DND-41 (cell line): ENCODE measurements around the gene STAT4.

Experiments used
- ATAC-seq: fragments of 200-7000 bp; cut with Tn5 transposase; 3 replicates; pipeline ENCODE4 v1.9.1; 2021; ENCODE audit warnings: low read depth; ENCODE audit not compliant: insufficient read depth
- DNase-seq: peaks from one replicate; pipeline ENCODE4 v3.0.0-alpha.2; 2020
- H2AFZ ChIP-seq: 2 replicates; pipeline ENCODE4 v1.6.0; 2012; ENCODE audit warnings: low read depth, low read length
- H3K27ac ChIP-seq: 2 replicates; pipeline ENCODE4 v1.5.1; 2012; ENCODE audit warnings: low read length, inconsistent platforms
- H3K27me3 ChIP-seq: fragments of 200-600 bp; sonication (generic); 2 replicates; pipeline ENCODE4 v1.6.0; 2012; ENCODE audit warnings: low read length, mild to moderate bottlenecking, inconsistent platforms; ENCODE audit not compliant: insufficient read depth, poor library complexity
- H3K36me3 ChIP-seq: 2 replicates; pipeline ENCODE4 v1.5.1; 2012; ENCODE audit warnings: low read length, inconsistent platforms; ENCODE audit not compliant: insufficient read depth
- H3K4me1 ChIP-seq: 2 replicates; pipeline ENCODE4 v1.5.1; 2012; ENCODE audit warnings: mild to moderate bottlenecking, low read length; ENCODE audit not compliant: insufficient read depth
- H3K4me2 ChIP-seq: 2 replicates; pipeline ENCODE4 v1.6.0; 2012; ENCODE audit warnings: mild to moderate bottlenecking, moderate library complexity, low read length, inconsistent platforms; ENCODE audit not compliant: insufficient read depth
- H3K4me3 ChIP-seq, 2 experiments: fragments of 200-600 bp in 1 of 2; shearing (Covaris generic) in 1 of 2; 2 replicates each; pipeline ENCODE4 v1.5.1; 2012 to 2016; ENCODE audit warnings: inconsistent platforms in 2 of 2, low read length in 2 of 2, mild to moderate bottlenecking in 2 of 2, low read depth in 1 of 2, moderate library complexity in 1 of 2
- H3K79me2 ChIP-seq: 2 replicates; pipeline ENCODE4 v1.6.0; 2012; ENCODE audit warnings: low read length, inconsistent platforms; ENCODE audit not compliant: insufficient read depth
- H3K9ac ChIP-seq: 2 replicates; pipeline ENCODE4 v1.6.0; 2012; ENCODE audit warnings: low read depth, mild to moderate bottlenecking, inconsistent platforms, low read length, moderate library complexity
- H3K9me3 ChIP-seq: 2 replicates; pipeline ENCODE4 v1.5.1; 2012; ENCODE audit warnings: low read length, moderate library complexity, mild to moderate bottlenecking, inconsistent platforms; ENCODE audit not compliant: insufficient read depth, severe bottlenecking
- H4K20me1 ChIP-seq: 2 replicates; pipeline ENCODE4 v1.6.0; 2012; ENCODE audit warnings: low read length; ENCODE audit not compliant: insufficient read depth
- EZH2 ChIP-seq: IDR thresholded peaks from 3 replicates; pipeline ENCODE4 v1.6.1; 2012; ENCODE audit warnings: borderline replicate concordance, low read depth, mild to moderate bottlenecking, moderate library complexity, low read length, inconsistent platforms; ENCODE audit not compliant: severe bottlenecking
- TF ChIP-seq, protein P1 (sequence below): IDR thresholded peaks from 2 replicates; pipeline ENCODE4 v1.5.1; 2012; ENCODE audit warnings: borderline replicate concordance, low read length, moderate library complexity, mild to moderate bottlenecking; ENCODE audit not compliant: poor library complexity, severe bottlenecking; ENCODE audit errors: extremely low read depth

Gene STAT4

DNA sequence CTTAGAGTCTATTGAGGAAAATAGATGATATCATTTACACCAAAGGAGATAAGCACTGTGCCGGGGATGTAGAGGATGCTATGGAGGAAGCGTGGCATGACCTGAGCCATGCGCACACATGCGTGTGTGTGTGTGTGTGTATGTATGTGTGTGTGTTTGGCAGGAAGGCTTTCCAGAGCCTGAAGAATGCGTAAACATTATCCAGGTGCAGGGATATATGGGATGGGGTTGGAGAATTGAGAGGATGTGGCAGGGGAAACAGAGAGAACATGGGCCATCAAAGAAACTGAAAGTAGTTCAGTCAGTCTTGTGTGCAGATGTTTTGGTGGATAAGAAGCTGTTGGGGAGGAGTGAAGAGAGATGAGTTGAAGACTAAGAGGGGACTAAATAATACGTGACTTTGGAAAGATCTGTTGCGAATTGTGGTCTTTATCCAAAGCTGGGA lies 127.5 kb downstream of the STAT4 start:
- Histone ChIP-seq H3K4me3 (peak overlapping the region in 1 of 2 experiments; percentile 60; a peak in 2 of 4 replicates), H2AFZ (peak overlapping the region; percentile 56), H3K9ac (peak overlapping the region; percentile 99), H3K27me3 (no peaks in the 10 kb centered on the region), H3K4me1 (peaks cover 48% of the 10 kb centered on the region), H3K9me3 (no peaks in the 10 kb centered on the region), H3K36me3 (no peaks in the 10 kb centered on the region; the same call in 1 of the 2 replicates), H3K79me2 (peaks cover 14% of the 10 kb centered on the region), H3K27ac (peak overlapping the region; percentile 100), H4K20me1 (no peaks in the 10 kb centered on the region), H3K4me2 (peak overlapping the region; percentile 78)
- ATAC-seq (peak; percentile 75), DNase-seq (peak; percentile 73)
- TF ChIP-seq, protein P1, sequence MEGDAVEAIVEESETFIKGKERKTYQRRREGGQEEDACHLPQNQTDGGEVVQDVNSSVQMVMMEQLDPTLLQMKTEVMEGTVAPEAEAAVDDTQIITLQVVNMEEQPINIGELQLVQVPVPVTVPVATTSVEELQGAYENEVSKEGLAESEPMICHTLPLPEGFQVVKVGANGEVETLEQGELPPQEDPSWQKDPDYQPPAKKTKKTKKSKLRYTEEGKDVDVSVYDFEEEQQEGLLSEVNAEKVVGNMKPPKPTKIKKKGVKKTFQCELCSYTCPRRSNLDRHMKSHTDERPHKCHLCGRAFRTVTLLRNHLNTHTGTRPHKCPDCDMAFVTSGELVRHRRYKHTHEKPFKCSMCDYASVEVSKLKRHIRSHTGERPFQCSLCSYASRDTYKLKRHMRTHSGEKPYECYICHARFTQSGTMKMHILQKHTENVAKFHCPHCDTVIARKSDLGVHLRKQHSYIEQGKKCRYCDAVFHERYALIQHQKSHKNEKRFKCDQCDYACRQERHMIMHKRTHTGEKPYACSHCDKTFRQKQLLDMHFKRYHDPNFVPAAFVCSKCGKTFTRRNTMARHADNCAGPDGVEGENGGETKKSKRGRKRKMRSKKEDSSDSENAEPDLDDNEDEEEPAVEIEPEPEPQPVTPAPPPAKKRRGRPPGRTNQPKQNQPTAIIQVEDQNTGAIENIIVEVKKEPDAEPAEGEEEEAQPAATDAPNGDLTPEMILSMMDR, result no peak
- no peak for TF ChIP-seq EZH2

DNA sequence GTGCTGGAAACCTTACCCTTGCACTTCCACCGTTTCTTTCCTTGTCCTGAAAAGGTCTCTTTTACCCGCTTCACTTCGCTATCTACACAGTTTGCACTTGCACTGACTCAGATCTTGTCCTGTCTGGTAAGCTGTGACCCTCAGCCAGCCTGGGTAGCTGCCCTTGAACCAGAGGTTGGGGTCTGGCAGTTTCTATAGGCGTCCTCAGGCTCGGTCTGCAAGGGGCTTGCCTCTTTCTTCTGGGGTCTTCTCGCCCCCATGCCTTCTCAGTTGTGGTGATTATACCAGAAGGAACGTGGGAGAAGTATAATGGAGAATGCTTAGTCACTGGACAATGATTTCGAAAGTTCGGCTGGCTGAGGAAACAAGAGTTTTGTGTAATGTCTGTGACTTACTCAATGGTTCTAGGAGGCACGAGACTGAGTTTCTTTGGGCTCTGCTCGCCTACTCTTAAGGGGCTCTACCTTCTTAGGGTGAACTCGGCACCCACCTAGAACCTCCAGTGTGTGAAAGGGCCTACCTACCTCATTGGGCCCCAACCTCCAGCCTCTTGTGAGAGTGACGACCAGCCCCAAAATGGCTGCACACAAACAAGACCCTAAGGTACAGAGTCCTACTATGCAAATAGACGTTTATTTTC lies 129.9 kb downstream of the STAT4 start:
- DNase-seq (peak; percentile 49), ATAC-seq (peak; percentile 15)
- Histone ChIP-seq H3K9ac (peak overlapping the region; percentile 99), H3K27ac (peak overlapping the region; percentile 100), H3K36me3 (no peaks in the 10 kb centered on the region; the same call in 1 of the 2 replicates), H3K79me2 (peaks cover 14% of the 10 kb centered on the region), H3K4me2 (peak overlapping the region; percentile 78), H3K27me3 (no peaks in the 10 kb centered on the region), H2AFZ (peak overlapping the region; percentile 65), H3K9me3 (no peaks in the 10 kb centered on the region), H3K4me1 (peaks cover 48% of the 10 kb centered on the region), H3K4me3 (peak overlapping the region; percentile 81 to 89), H4K20me1 (no peaks in the 10 kb centered on the region)
- no peak for TF ChIP-seq EZH2
- TF ChIP-seq, protein P1, result no peak

DNA sequence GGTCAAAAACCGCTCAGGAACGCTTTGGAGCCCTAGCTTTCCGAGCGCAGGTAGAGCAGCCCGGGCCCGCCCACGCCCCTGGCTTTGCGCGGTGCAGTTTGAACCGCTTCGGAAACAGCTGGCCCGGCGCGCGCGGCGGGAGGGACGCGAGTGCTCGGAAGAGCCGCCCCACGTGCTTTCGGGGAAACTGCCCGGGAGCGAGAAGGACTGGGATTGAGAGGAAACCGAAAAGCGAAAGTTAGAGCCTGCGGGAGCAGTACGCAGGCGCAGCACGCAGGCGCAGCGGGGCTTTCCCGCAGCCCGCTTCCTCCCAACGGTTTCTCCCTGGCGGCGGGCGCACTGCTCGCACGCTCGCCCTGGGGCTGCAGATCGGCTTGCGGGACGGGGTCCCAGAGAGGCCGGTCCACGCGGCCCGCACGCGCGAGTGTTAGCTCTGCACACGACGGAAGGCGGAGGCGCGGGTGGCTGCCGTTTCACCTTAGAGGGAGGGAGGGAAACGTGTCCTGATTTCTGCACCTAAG lies 130.5 kb downstream of the STAT4 start:
- Histone ChIP-seq H3K4me1 (peaks cover 50% of the 10 kb centered on the region), H3K9ac (peak overlapping the region; percentile 99), H3K79me2 (peaks cover 14% of the 10 kb centered on the region), H2AFZ (peak overlapping the region; percentile 65), H3K36me3 (no peaks in the 10 kb centered on the region; the same call in 1 of the 2 replicates), H3K4me2 (peak overlapping the region; percentile 78), H3K4me3 (peak overlapping the region; percentile 81 to 89), H3K9me3 (no peaks in the 10 kb centered on the region), H4K20me1 (no peaks in the 10 kb centered on the region), H3K27ac (peak overlapping the region; percentile 100), H3K27me3 (no peaks in the 10 kb centered on the region)
- DNase-seq (peak; percentile 97), ATAC-seq (peak; percentile 75)
- TF ChIP-seq, protein P1, result no peak
- TF ChIP-seq EZH2, result no peak
